Uterus (tissue), 4 donors: ENCODE data around the gene LRRC56. TPM values are rescaled to one million over a fixed set of nuclear protein-coding genes. Genes with fewer than 3 reads are reported as not detected.
A peak's percentile ranks its signal among the peaks of the same experiment; 100 is the strongest.
"Not testable (repeated sequence)": the region's sequence is repeated elsewhere in the genome, so short reads cannot be mapped to it uniquely, and the experiment has no call there.

Experiments used
- DNase-seq, 2 donors: peaks; one replicate each; pipeline ENCODE4 v3.0.0-alpha.2; 2019 to 2020
- H3K27ac ChIP-seq, 2 donors: fragments of 200-600 bp; sonication (generic); 1 replicate in 1 of 2; 2 replicates in 1 of 2; pipeline ENCODE4 v1.5.1; 2016 to 2018
- H3K27me3 ChIP-seq, 2 donors: fragments of 200-600 bp; sonication (generic); one replicate each; pipeline ENCODE4 v1.5.1; 2018 to 2019; ENCODE audit warnings: control low read depth in 1 of 2
- H3K36me3 ChIP-seq, 2 donors: fragments of 200-600 bp; sonication (generic); one replicate each; pipeline ENCODE4 v1.5.1; 2019; ENCODE audit warnings: control low read depth in 1 of 2
- H3K4me1 ChIP-seq, 2 donors: fragments of 200-600 bp; sonication (generic); one replicate each; pipeline ENCODE4 v1.5.1; 2018 to 2019; ENCODE audit warnings: control low read depth in 1 of 2
- H3K4me3 ChIP-seq, 2 donors: fragments of 200-600 bp; sonication (generic); 1 replicate in 1 of 2; 2 replicates in 1 of 2; pipeline ENCODE4 v1.5.1; 2018 to 2019; ENCODE audit warnings: mild to moderate bottlenecking in 1 of 2
- H3K9me3 ChIP-seq, 2 donors: fragments of 200-600 bp; sonication (generic); one replicate each; pipeline ENCODE4 v1.5.1; 2019; ENCODE audit warnings: control low read depth in 1 of 2
- CTCF ChIP-seq, 4 experiments: fragments of 200-600 bp in 2 of 4; fragments of 450-650 bp in 2 of 4; sonication (generic) in 2 of 4; IDR thresholded peaks; one replicate each; pipeline ENCODE4 v1.5.1; 2016 to 2019; ENCODE audit warnings: antibody characterized with exemption in 4 of 4, mild to moderate bottlenecking in 2 of 4, moderate library complexity in 1 of 4
- POLR2A ChIP-seq, 2 donors: fragments of 450-650 bp; IDR thresholded peaks; one replicate each; pipeline ENCODE4 v1.6.1; 2016; ENCODE audit warnings: antibody characterized with exemption in 2 of 2, mild to moderate bottlenecking in 1 of 2, moderate library complexity in 1 of 2
- intact Hi-C: fragments of 100-400 bp; cut with DNase I; formaldehyde crosslinking; loops from one replicate; pipeline ENCODE4 v1.15.1; 2023; ENCODE audit warnings: low total_unique reads
- total RNA-seq, 4 donors: library from RNA; depleted of rRNA in 3 of 4; stranded (reverse); fragments of >200 nt in 3 of 4; gene quantifications; one replicate each; pipeline versions ENCODE4 v1.1.0 to v1.2.4, GENCODE V29; 2014 to 2023
- donor health status: DM: yes; HTN: yes; CAD: no.

The LRRC56 gene
- total RNA-seq, 4 donors from 2014 or later: 1.7 to 1.9 TPM; not detected in 2

- intact Hi-C loops: no loop called here
- H3K9me3 ChIP-seq: no peaks in the 10 kb centered on the region
- H3K4me3 ChIP-seq: peak overlapping the region; percentile 49 to 52
- H3K4me1 ChIP-seq: peaks cover 4 to 12% of the 10 kb centered on the region in 2 donors
- H3K27me3 ChIP-seq: no peaks in the 10 kb centered on the region
- H3K27ac ChIP-seq: peak overlapping the region; percentile 49 to 77
- no peaks in the 10 kb centered on the region for H3K36me3 ChIP-seq
- TF ChIP-seq POLR2A (IDR thresholded peaks at IDR 0.05) (no peak), CTCF (IDR thresholded peaks at IDR 0.05) (no peak)
- no peak for DNase-seq
Measured at GRCh38 chr11:569158-569885, 32.0 kb downstream of the LRRC56 start.

GRCh38 chr11:571802-572185 lies 34.5 kb downstream of the LRRC56 start:
- DNase-seq: no peak
- H3K4me1 ChIP-seq: peaks cover 4 to 15% of the 10 kb centered on the region in 2 donors
- H3K4me3 ChIP-seq: no peak overlapping the region
- no peaks in the 10 kb centered on the region for H3K27me3 ChIP-seq
- intact Hi-C loops: no loop called here
- no peak for TF ChIP-seq POLR2A (IDR thresholded peaks at IDR 0.05)
- no peak for TF ChIP-seq CTCF (IDR thresholded peaks at IDR 0.05)
- H3K9me3 ChIP-seq: no peaks in the 10 kb centered on the region
- no peak overlapping the region for H3K27ac ChIP-seq
- H3K36me3 ChIP-seq: no peaks in the 10 kb centered on the region

- H3K4me1 ChIP-seq: peaks cover 10 to 26% of the 10 kb centered on the region in 2 donors
- TF ChIP-seq CTCF (IDR thresholded peaks at IDR 0.05) (no peak), POLR2A (IDR thresholded peaks at IDR 0.05) (no peak)
- intact Hi-C loops: no loop called here
- H3K27me3 ChIP-seq: no peaks in the 10 kb centered on the region
- H3K27ac ChIP-seq: peak overlapping the region; percentile 48 to 72
- no peaks in the 10 kb centered on the region for H3K36me3 ChIP-seq
- no peak for DNase-seq
- H3K9me3 ChIP-seq: no peaks in the 10 kb centered on the region
- no peak overlapping the region for H3K4me3 ChIP-seq
Measured at GRCh38 chr11:573146-573759, 35.9 kb downstream of the LRRC56 start.

- H3K9me3 ChIP-seq, intact Hi-C loops, H3K27me3 ChIP-seq, H3K36me3 ChIP-seq: not testable (repeated sequence)
- H3K4me3 ChIP-seq: peak overlapping the region in 1 of 2 donors; percentile 55
- H3K4me1 ChIP-seq: peaks cover 13 to 25% of the 10 kb centered on the region in 2 donors
- peak; percentile 59 to 64 for DNase-seq
- H3K27ac ChIP-seq: peak overlapping the region; percentile 48 to 72
Measured at GRCh38 chr11:574031-574570, 36.8 kb downstream of the LRRC56 start.

- no peaks in the 10 kb centered on the region for H3K27me3 ChIP-seq
- TF ChIP-seq POLR2A (IDR thresholded peaks at IDR 0.05) (no peak), CTCF (IDR thresholded peaks at IDR 0.05) (no peak)
- H3K36me3 ChIP-seq: no peaks in the 10 kb centered on the region
- H3K4me1 ChIP-seq: peaks cover 13 to 21% of the 10 kb centered on the region in 2 donors
- peak overlapping the region in 1 of 2 donors; percentile 72 for H3K27ac ChIP-seq
- intact Hi-C loops: no loop called here
- H3K4me3 ChIP-seq: peak overlapping the region; percentile 55 to 58
- no peaks in the 10 kb centered on the region for H3K9me3 ChIP-seq
- DNase-seq: no peak
Measured at GRCh38 chr11:574632-575312, 37.4 kb downstream of the LRRC56 start.
